GM21390 (cell line): ENCODE data around the gene N4BP2L2.
"Not testable (repeated sequence)": the region's sequence is repeated elsewhere in the genome, so short reads cannot be mapped to it uniquely, and the experiment has no call there.

Experiments
- ATAC-seq: cut with Tn5 transposase; IDR thresholded peaks from one replicate; pipeline ENCODE4 v1.9.1; 2021; ENCODE audit not compliant: unreplicated experiment

The N4BP2L2 gene

GRCh38 chr13:32538621-32539246 lies at the start of gene N4BP2L2:
Gene N4BP2L2 (minus strand): TSS chr13:32538795. CDS start chr13:32537027, 1,768 bp downstream.
- peak; percentile 96 for ATAC-seq

GRCh38 chr13:32587811-32588170 lies 49.2 kb upstream of the N4BP2L2 start:
- ATAC-seq, result no peak

GRCh38 chr13:32587011-32587810 lies 48.6 kb upstream of the N4BP2L2 start:
- peak; percentile 40 for ATAC-seq

GRCh38 chr13:32586080-32586900 lies 47.7 kb upstream of the N4BP2L2 start, which contains the start of gene PDS5B:
Gene PDS5B (plus strand): TSS chr13:32586452. CDS start chr13:32648773, 62,321 bp downstream.
- ATAC-seq, result peak; percentile 75

GRCh38 chr13:32585550-32586079 lies 47.0 kb upstream of the N4BP2L2 start:
- no peak for ATAC-seq

GRCh38 chr13:32582991-32583390 lies 44.4 kb upstream of the N4BP2L2 start:
- ATAC-seq, result no peak

- ATAC-seq, result no peak
Observed at GRCh38 chr13:32582281-32582680, 43.7 kb upstream of the N4BP2L2 start.

GRCh38 chr13:32581177-32581786 lies 42.7 kb upstream of the N4BP2L2 start:
- ATAC-seq, result no peak

GRCh38 chr13:32577032-32577431 lies 38.4 kb upstream of the N4BP2L2 start:
- ATAC-seq, result no peak

- not testable (repeated sequence) for ATAC-seq
Observed at GRCh38 chr13:32575687-32576086, 37.1 kb upstream of the N4BP2L2 start.

GRCh38 chr13:32560842-32561241 lies 22.2 kb upstream of the N4BP2L2 start:
- ATAC-seq, result not testable (repeated sequence)

GRCh38 chr13:32555613-32556012 lies 17.0 kb upstream of the N4BP2L2 start:
- no peak for ATAC-seq

- ATAC-seq, result no peak
Observed at GRCh38 chr13:32553720-32554119, 15.1 kb upstream of the N4BP2L2 start.

- no peak for ATAC-seq
Observed at GRCh38 chr13:32549788-32550187, 11.2 kb upstream of the N4BP2L2 start.

GRCh38 chr13:32548837-32549236 lies 10.2 kb upstream of the N4BP2L2 start:
- no peak for ATAC-seq

- ATAC-seq, result no peak
Observed at GRCh38 chr13:32545083-32545482, 6.5 kb upstream of the N4BP2L2 start.

- ATAC-seq, result no peak
Observed at GRCh38 chr13:32542221-32542620, 3.6 kb upstream of the N4BP2L2 start.

GRCh38 chr13:32538143-32538620 lies 413 bp downstream of the N4BP2L2 start:
- ATAC-seq, result peak; percentile 77

GRCh38 chr13:32537580-32538142 lies 934 bp downstream of the N4BP2L2 start:
- peak; percentile 0 for ATAC-seq

GRCh38 chr13:32535748-32536147 lies 2.8 kb downstream of the N4BP2L2 start:
- no peak for ATAC-seq
